Cardiac septum (tissue), 1 donor: ENCODE results near the gene HEXA. TPM values are rescaled to one million over a fixed set of nuclear protein-coding genes. Genes with fewer than 3 reads are reported as not detected.
"Not testable (repeated sequence)": the region's sequence is repeated elsewhere in the genome, so short reads cannot be mapped to it uniquely, and the experiment has no call there.

ENCODE experiments used
- DNase-seq: peaks from one replicate; pipeline ENCODE4 v3.0.0-alpha.2; 2020; ENCODE audit warnings: low spot score
- intact Hi-C: fragments of 100-400 bp; cut with DNase I; formaldehyde crosslinking; loops from one replicate; pipeline ENCODE4 v1.14.0; 2022
- total RNA-seq: library from RNA; stranded (reverse); fragmentation: NEBNext Ultra II Directional; extraction: Animal tissue kit (Norgen Biotek cat#: 25700); gene quantifications from one replicate; pipeline ENCODE4 v1.2.1, GENCODE V29; 2021
- donor health status: DM: no; HTN: no; CAD: no.

HEXA gene
- total RNA-seq, 1 donor from 2014 or later: 77.9 TPM

DNA sequence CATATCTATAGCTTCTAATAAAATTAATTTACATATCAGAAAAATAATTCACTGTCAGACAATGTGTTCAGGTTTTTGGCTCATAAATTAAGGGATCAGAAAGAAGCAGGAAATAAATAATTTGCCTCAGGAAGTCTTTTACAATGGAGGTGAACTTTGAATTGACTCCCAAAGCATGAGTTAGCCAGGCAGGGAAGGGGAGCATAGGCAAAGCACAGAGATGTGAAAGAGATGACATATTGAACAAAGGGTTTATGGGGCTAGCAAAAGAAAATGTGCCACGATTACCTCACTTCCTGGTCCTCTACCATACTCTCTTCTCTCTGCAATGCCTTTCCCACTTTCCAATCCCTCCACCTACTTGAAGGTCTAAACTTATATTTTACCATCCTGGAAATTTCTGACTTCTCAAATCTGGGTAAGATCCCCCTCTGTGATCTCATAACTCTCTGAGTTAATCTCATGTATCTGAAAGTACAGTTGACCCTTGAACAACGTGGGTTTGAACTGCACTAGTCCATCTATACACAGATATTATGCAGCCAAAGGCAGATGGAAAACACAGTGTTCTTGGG, 4.1 kb upstream of the HEXA start:
- intact Hi-C loops: loop anchor here (5.0 kb wide), 1 partner anchor 92 kb away; the partner anchor contains the start of gene ARIH1

GRCh38 chr15:72379106-72379505, 3.3 kb upstream of the HEXA start:
- not testable (repeated sequence) for DNase-seq
- intact Hi-C loops: loop anchor here (5.0 kb wide), 1 partner anchor 93 kb away; the partner anchor contains the start of gene ARIH1

More for the DNA sequence above, 4.1 kb upstream of the HEXA start:
- DNase-seq: no peak

GRCh38 chr15:72377331-72377730, 1.5 kb upstream of the HEXA start:
- DNase-seq: no peak
- intact Hi-C loops: loop anchor here (5.0 kb wide), 1 partner anchor 95 kb away; the partner anchor contains the start of gene ARIH1

- intact Hi-C loops: loop anchor here (5.0 kb wide), 1 partner anchor 97 kb away; the partner anchor contains the start of gene ARIH1
- peak; percentile 87 for DNase-seq
These were observed 341 bp downstream of the HEXA start for GRCh38 chr15:72375501-72375845.

DNA sequence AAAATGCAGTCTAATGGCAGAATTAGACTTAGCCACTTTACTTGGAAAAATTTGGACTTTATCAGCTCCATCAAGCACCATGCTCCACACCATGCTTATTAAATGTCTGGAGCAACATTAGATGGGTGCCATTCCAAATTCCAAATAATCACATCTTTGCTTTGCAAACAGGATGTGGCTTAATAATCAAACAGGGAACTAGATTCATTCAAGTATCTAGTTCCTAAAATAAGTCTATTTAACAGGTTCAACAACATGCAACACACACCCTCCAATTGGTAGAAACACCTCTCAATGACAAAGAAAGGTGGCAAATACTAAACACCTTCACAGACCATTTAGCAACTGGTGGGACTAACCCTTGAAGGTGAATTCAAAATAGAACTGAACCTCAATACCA, 3.5 kb downstream of the HEXA start:
- intact Hi-C loops: no loop called here
- DNase-seq: no peak

GRCh38 chr15:72369964-72370363, 5.8 kb downstream of the HEXA start:
- no peak for DNase-seq
- intact Hi-C loops: no loop called here

GRCh38 chr15:72368899-72369298, 6.9 kb downstream of the HEXA start:
- DNase-seq: no peak
- intact Hi-C loops: no loop called here

GRCh38 chr15:72368325-72368724, 7.5 kb downstream of the HEXA start:
- no peak for DNase-seq
- intact Hi-C loops: no loop called here

- DNase-seq: no peak
- intact Hi-C loops: no loop called here
These were observed 10.0 kb downstream of the HEXA start for GRCh38 chr15:72365844-72366243.

GRCh38 chr15:72361176-72361575, 14.6 kb downstream of the HEXA start:
- DNase-seq: no peak

GRCh38 chr15:72358650-72359171, 17.1 kb downstream of the HEXA start:
- DNase-seq: no peak
- intact Hi-C loops: no loop called here

More at GRCh38 chr15:72361176-72361575, 14.6 kb downstream of the HEXA start:
- intact Hi-C loops: no loop called here

DNA sequence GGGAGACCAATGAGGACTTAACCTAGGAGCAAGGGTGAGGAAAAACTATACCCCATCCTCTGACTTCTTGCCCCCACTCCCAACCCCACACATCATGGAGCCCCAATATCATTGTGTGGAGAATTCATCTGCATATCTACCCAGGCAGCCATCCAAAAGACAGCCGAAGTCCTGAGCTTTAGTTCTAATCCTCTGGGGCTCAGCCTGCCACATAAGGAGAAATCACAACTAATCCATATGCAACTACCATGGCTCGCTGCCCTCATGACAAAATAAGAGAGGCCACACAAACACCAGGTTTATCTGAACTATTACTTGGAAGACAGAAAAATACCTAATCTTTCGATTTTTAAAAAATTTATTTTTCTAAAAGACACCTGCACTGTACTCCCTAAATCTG, 17.7 kb downstream of the HEXA start:
- DNase-seq: no peak
- intact Hi-C loops: no loop called here

GRCh38 chr15:72354496-72354895, 21.3 kb downstream of the HEXA start:
- no peak for DNase-seq
- intact Hi-C loops: no loop called here

GRCh38 chr15:72353266-72353665, 22.5 kb downstream of the HEXA start:
- no peak for DNase-seq
- intact Hi-C loops: no loop called here

- intact Hi-C loops: no loop called here
These were observed 30.0 kb downstream of the HEXA start for GRCh38 chr15:72345806-72346205.

GRCh38 chr15:72345280-72345679, 30.5 kb downstream of the HEXA start:
- DNase-seq: no peak

More at GRCh38 chr15:72345806-72346205, 30.0 kb downstream of the HEXA start:
- no peak for DNase-seq

GRCh38 chr15:72344602-72345001, 31.2 kb downstream of the HEXA start:
- DNase-seq: no peak
- intact Hi-C loops: no loop called here

More at GRCh38 chr15:72345280-72345679, 30.5 kb downstream of the HEXA start:
- intact Hi-C loops: no loop called here

DNA sequence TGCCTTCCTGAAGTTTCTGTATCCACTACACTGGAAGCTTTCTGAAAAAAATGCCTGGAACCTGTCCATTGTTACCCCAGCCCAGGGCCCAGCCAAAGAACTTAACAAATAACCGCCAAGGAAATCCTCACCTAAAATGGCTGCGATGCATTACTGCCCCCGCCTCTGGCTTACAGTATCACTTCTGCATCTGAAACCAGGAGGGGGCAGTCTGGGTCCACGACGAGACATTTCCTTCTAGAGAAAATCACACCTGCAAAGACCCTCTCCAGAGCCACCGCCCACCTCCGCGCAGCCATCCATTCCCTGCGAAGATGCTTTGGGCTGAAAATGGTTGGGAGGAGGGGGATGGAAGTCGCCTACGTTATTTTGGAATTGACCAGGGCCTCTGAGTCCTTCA, 33.4 kb downstream of the HEXA start:
- no peak for DNase-seq
- intact Hi-C loops: no loop called here

- intact Hi-C loops: no loop called here
- DNase-seq: no peak
These were observed 34.5 kb downstream of the HEXA start for GRCh38 chr15:72341361-72341760.

DNA sequence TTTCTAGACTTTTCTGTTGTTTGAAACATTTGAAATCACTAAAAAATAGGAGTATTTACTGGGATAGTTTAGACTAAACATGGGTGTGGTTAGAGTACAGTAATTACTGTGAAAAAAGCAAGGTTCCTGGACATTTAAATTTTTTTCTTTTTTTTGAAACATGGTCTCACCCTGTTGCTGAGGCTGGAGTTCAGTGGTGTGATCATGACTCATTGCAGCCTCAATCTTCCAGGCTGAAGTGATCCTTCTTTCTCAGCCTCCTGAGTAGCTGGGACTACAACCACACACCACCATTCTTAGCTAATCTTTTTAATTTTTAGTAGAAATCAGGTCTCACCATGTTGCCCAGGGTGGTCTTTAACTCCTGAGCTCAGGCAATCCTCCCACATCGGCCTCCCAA, 35.4 kb downstream of the HEXA start:
- intact Hi-C loops: no loop called here

GRCh38 chr15:72339777-72340177, 36.0 kb downstream of the HEXA start:
- intact Hi-C loops: no loop called here
- no peak for DNase-seq

More for the DNA sequence above, 35.4 kb downstream of the HEXA start:
- no peak for DNase-seq
